Mammary epithelial cell (primary cell): ENCODE results near the gene TMTC2.

Source experiments
- EZH2 ChIP-seq: IDR thresholded peaks from 2 replicates; pipeline ENCODE4 v1.6.1; 2012; ENCODE audit warnings: low read length, inconsistent platforms, borderline replicate concordance
- TF ChIP-seq, protein P1 (sequence below), 2 donors: IDR thresholded peaks in 1 of 2; conservative IDR thresholded peaks in 1 of 2; 2 replicates each; pipeline ENCODE4 v1.5.1; 2011 to 2012; ENCODE audit warnings: inconsistent platforms in 2 of 2, low read length in 2 of 2, mild to moderate bottlenecking in 2 of 2, control low read depth in 1 of 2, low read depth in 1 of 2; ENCODE audit not compliant: insufficient read depth in 1 of 2; ENCODE audit errors: extremely low read depth in 1 of 2

DNA sequence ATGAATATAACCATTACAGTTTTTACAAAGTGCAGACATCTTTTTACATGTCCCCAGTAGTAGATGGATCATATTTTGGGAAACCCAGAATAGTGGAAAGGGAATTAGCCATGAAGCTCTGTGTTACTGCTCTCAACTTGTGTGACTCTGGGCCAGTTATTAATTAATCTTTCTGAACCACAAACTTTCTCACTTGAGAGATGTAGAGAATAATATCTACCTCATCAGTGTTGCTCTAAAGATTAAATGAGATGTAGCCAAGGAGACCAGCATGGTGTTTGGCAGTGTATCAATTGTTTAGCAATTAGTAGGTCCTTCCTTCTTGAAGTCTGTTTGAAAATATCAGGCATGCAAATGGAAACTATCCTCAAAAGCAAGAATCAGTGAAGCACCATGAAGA is 169.2 kb downstream of the TMTC2 start:
- TF ChIP-seq EZH2: no peak
- TF ChIP-seq, protein P1, sequence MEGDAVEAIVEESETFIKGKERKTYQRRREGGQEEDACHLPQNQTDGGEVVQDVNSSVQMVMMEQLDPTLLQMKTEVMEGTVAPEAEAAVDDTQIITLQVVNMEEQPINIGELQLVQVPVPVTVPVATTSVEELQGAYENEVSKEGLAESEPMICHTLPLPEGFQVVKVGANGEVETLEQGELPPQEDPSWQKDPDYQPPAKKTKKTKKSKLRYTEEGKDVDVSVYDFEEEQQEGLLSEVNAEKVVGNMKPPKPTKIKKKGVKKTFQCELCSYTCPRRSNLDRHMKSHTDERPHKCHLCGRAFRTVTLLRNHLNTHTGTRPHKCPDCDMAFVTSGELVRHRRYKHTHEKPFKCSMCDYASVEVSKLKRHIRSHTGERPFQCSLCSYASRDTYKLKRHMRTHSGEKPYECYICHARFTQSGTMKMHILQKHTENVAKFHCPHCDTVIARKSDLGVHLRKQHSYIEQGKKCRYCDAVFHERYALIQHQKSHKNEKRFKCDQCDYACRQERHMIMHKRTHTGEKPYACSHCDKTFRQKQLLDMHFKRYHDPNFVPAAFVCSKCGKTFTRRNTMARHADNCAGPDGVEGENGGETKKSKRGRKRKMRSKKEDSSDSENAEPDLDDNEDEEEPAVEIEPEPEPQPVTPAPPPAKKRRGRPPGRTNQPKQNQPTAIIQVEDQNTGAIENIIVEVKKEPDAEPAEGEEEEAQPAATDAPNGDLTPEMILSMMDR (conservative IDR thresholded peaks at IDR 0.05 in 1 of 2, IDR thresholded peaks at IDR 0.05 in 1 of 2; ENCODE audit: extremely low read depth in 1 of 2, insufficient read depth in 1 of 2, low read depth in 1 of 2, low read length in 2 of 2): no peak
